CD4-positive, alpha-beta T cell (primary cell): Measurements from ENCODE around the gene SNRNP200. TPM values are rescaled to one million over a fixed set of nuclear protein-coding genes. Genes with fewer than 3 reads are reported as not detected.
A peak's percentile ranks its signal among the peaks of the same experiment; 100 is the strongest.

ENCODE experiments used
- ATAC-seq: fragments of 200-7000 bp; cut with Tn5 transposase; one replicate; pipeline ENCODE4 v1.10.0; 2022; ENCODE audit warnings: mild to moderate bottlenecking; ENCODE audit not compliant: poor library complexity
- CTCF ChIA-PET: fragments of 350-600 bp; sonication (Branson Sonifier 250); formaldehyde crosslinking; loops from one replicate; lab custom pipeline; 2021; ENCODE audit warnings: antibody characterized with exemption, inconsistent platforms; lab: Charles Lee
- POLR2A ChIA-PET: fragments of 350-600 bp; sonication (Branson Sonifier 250); formaldehyde crosslinking; loops from one replicate; lab custom pipeline; 2021; ENCODE audit warnings: antibody characterized with exemption, inconsistent platforms; lab: Charles Lee
- DNase-seq, 14 experiments: peaks; one replicate each; pipeline ENCODE4 v3.0.0-alpha.2; 2013 to 2020; ENCODE audit warnings: mixed read lengths in 2 of 14
- H3K27ac ChIP-seq, 2 donors: one replicate each; pipeline versions ENCODE4 v1.5.1 to v1.7.0; 2013; ENCODE audit warnings: low read length in 2 of 2, low read depth in 1 of 2, mild to moderate bottlenecking in 1 of 2
- H3K27me3 ChIP-seq, 2 experiments: 1 replicate in 1 of 2; 2 replicates in 1 of 2; pipeline versions ENCODE4 v1.6.1 to v1.7.0; 2013; ENCODE audit warnings: low read length in 2 of 2, control low read depth in 1 of 2, mild to moderate bottlenecking in 1 of 2, moderate library complexity in 1 of 2; ENCODE audit not compliant: insufficient read depth in 2 of 2, control insufficient read depth in 1 of 2
- H3K36me3 ChIP-seq: one replicate; pipeline ENCODE4 v1.6.1; 2013; ENCODE audit warnings: low read length, control low read depth; ENCODE audit not compliant: insufficient read depth
- H3K4me1 ChIP-seq: one replicate; pipeline ENCODE4 v1.6.1; 2013; ENCODE audit warnings: low read length, control low read depth; ENCODE audit not compliant: insufficient read depth
- H3K4me3 ChIP-seq: one replicate; pipeline ENCODE4 v1.5.1; 2013; ENCODE audit warnings: mild to moderate bottlenecking, low read length, moderate library complexity
- H3K9me3 ChIP-seq, 2 experiments: 1 replicate in 1 of 2; 2 replicates in 1 of 2; pipeline versions ENCODE4 v1.6.1 to v1.7.0; 2013; ENCODE audit warnings: low read length in 2 of 2, mild to moderate bottlenecking in 2 of 2, control low read depth in 1 of 2, moderate library complexity in 1 of 2; ENCODE audit not compliant: control insufficient read depth in 1 of 2, insufficient read depth in 1 of 2
- H3K27ac Mint-ChIP-seq: one replicate; pipeline ENCODE4 v1.8.0; 2020; ENCODE audit warnings: mixed read lengths
- H3K27me3 Mint-ChIP-seq: one replicate; pipeline ENCODE4 v1.8.0; 2021; ENCODE audit warnings: mixed read lengths
- H3K36me3 Mint-ChIP-seq: one replicate; pipeline ENCODE4 v1.8.0; 2021; ENCODE audit warnings: low read depth, mixed read lengths
- H3K4me1 Mint-ChIP-seq: one replicate; pipeline ENCODE4 v1.8.0; 2021; ENCODE audit warnings: low read depth, mixed read lengths
- H3K4me3 Mint-ChIP-seq: one replicate; pipeline ENCODE4 v1.8.0; 2020; ENCODE audit warnings: mild to moderate bottlenecking, mixed read lengths
- H3K9me3 Mint-ChIP-seq: one replicate; pipeline ENCODE4 v1.8.0; 2020; ENCODE audit warnings: mixed read lengths
- CTCF ChIP-seq: fragments of 200-600 bp; IDR thresholded peaks from one replicate; pipeline ENCODE4 v1.8.0; 2022; ENCODE audit warnings: antibody characterized with exemption, mild to moderate bottlenecking
- intact Hi-C, 2 experiments: fragments of 100-400 bp; cut with DNase I in 1 of 2; cut with micrococcal nuclease in 1 of 2; formaldehyde crosslinking; loops; one replicate each; pipeline versions ENCODE4 v1.15.1 to v1.9.0; 2023 to 2025; cut with DNase I, micrococcal nuclease
- total RNA-seq, 174 experiments: library from RNA in 2 of 174; stranded (reverse) in 2 of 174; gene quantifications; one replicate each; pipeline ENCODE4 v1.2.3 and lab custom pipeline; 2021 to 2026

The SNRNP200 gene
- total RNA-seq, 2 experiments from 2014 or later = 274 to 297 TPM

GRCh38 chr2:96341641-96342040 lies 36.3 kb upstream of the SNRNP200 start:
- peak; percentile 5 for ATAC-seq
- Histone ChIP-seq H3K4me1 (peaks cover 31% of the 10 kb centered on the region), H3K4me3 (no peak overlapping the region), H3K9me3 (no peaks in the 10 kb centered on the region), H3K27me3 (no peaks in the 10 kb centered on the region), H3K27ac (peak overlapping the region in 1 of 2 donors; percentile 69), H3K36me3 (no peaks in the 10 kb centered on the region)
- intact Hi-C loops = no loop called here
- peaks cover 30% of the 10 kb centered on the region for H3K4me1 Mint-ChIP-seq
- ChIA-PET POLR2A (interaction anchor here (1.0 to 1.9 kb wide), 4 partner anchors 16 to 66 kb away, joined by 3 to 5 read pairs (median 4); partner anchors contain the start of genes ITPRIPL1 and SNRNP200), CTCF (interaction anchor here (1.7 kb wide), 1 partner anchor 66 kb away, joined by 4 read pairs; no protein-coding TSS in a partner anchor)
- H3K36me3 Mint-ChIP-seq = no peaks in the 10 kb centered on the region
- H3K4me3 Mint-ChIP-seq = peak overlapping the region; percentile 36
- no peaks in the 10 kb centered on the region for H3K27me3 Mint-ChIP-seq
- DNase-seq = peak in 1 of 14 experiments; percentile 45
- H3K9me3 Mint-ChIP-seq = no peaks in the 10 kb centered on the region
- peak overlapping the region; percentile 75 for H3K27ac Mint-ChIP-seq
- no peak for TF ChIP-seq CTCF

- Mint-ChIP-seq H3K27ac (peak overlapping the region; percentile 75), H3K4me3 (peak overlapping the region; percentile 18), H3K27me3 (no peaks in the 10 kb centered on the region), H3K36me3 (no peaks in the 10 kb centered on the region), H3K9me3 (no peaks in the 10 kb centered on the region), H3K4me1 (peaks cover 37% of the 10 kb centered on the region)
- intact Hi-C loops = no loop called here
- no peak for DNase-seq
- Histone ChIP-seq H3K27ac (no peak overlapping the region), H3K9me3 (no peaks in the 10 kb centered on the region), H3K4me1 (peaks cover 38% of the 10 kb centered on the region), H3K36me3 (no peaks in the 10 kb centered on the region), H3K4me3 (no peak overlapping the region), H3K27me3 (no peaks in the 10 kb centered on the region)
- CTCF ChIA-PET = no interaction called here
- POLR2A ChIA-PET = interaction anchor here (1.9 kb wide), 1 partner anchor 35 kb away, joined by 4 read pairs; the partner anchor contains the start of gene SNRNP200
- no peak for ATAC-seq
- TF ChIP-seq CTCF = no peak
These were observed 35.4 kb upstream of the SNRNP200 start for GRCh38 chr2:96340493-96341414.

GRCh38 chr2:96336873-96337272 lies 31.5 kb upstream of the SNRNP200 start:
- peak overlapping the region; percentile 54 for H3K27ac Mint-ChIP-seq
- peaks cover 28% of the 10 kb centered on the region for H3K4me1 ChIP-seq
- no peak for ATAC-seq
- no peak overlapping the region for H3K27ac ChIP-seq
- H3K27me3 ChIP-seq = no peaks in the 10 kb centered on the region
- H3K4me3 ChIP-seq = no peak overlapping the region
- H3K36me3 Mint-ChIP-seq = no peaks in the 10 kb centered on the region
- no peak for DNase-seq
- no peak for TF ChIP-seq CTCF
- H3K4me3 Mint-ChIP-seq = peak overlapping the region; percentile 60
- intact Hi-C loops = loop anchor here in 1 of 2 experiments (1.0 to 5.0 kb wide), 2 partner anchors 32 to 300 kb away; partner anchors contain the start of genes KANSL3 and SNRNP200
- POLR2A ChIA-PET = no interaction called here
- H3K36me3 ChIP-seq = no peaks in the 10 kb centered on the region
- no peaks in the 10 kb centered on the region for H3K9me3 ChIP-seq
- no peaks in the 10 kb centered on the region for H3K9me3 Mint-ChIP-seq
- CTCF ChIA-PET = interaction anchor here (1.0 to 2.4 kb wide), 2 partner anchors 8 to 11 kb away, joined by 3 to 12 read pairs; partner anchors contain the start of gene ITPRIPL1
- H3K27me3 Mint-ChIP-seq = no peaks in the 10 kb centered on the region
- H3K4me1 Mint-ChIP-seq = peaks cover 37% of the 10 kb centered on the region
